T-helper 2 cell treated with Interferon-gamma antibody and Interleukin-4, amounts not matched to agents 5 μg/mL and 100 μg/mL, for 36 hours (primary cell): ENCODE measurements around the gene EVL.
A peak's percentile ranks its signal among the peaks of the same experiment; 100 is the strongest.
"Not testable (repeated sequence)": the region's sequence is repeated elsewhere in the genome, so short reads cannot be mapped to it uniquely, and the experiment has no call there.

Source experiments
- DNase-seq: peaks from one replicate; pipeline ENCODE4 v3.0.0; 2021; ENCODE audit warnings: low spot score
- H3K27ac Mint-ChIP-seq: one replicate; pipeline ENCODE4 v1.8.0; 2021; ENCODE audit warnings: mild to moderate bottlenecking, mixed read lengths
- H3K27me3 Mint-ChIP-seq: one replicate; pipeline ENCODE4 v1.8.0; 2021; ENCODE audit warnings: low read depth, mixed read lengths
- H3K36me3 Mint-ChIP-seq: one replicate; pipeline ENCODE4 v1.8.0; 2021; ENCODE audit warnings: low read depth, mixed read lengths
- H3K4me1 Mint-ChIP-seq: one replicate; pipeline ENCODE4 v1.8.0; 2021; ENCODE audit warnings: low read depth, mixed read lengths
- H3K4me3 Mint-ChIP-seq: one replicate; pipeline ENCODE4 v1.8.0; 2022; ENCODE audit warnings: mild to moderate bottlenecking, moderate library complexity, mixed read lengths
- H3K9me3 Mint-ChIP-seq: one replicate; pipeline ENCODE4 v1.8.0; 2021; ENCODE audit warnings: mixed read lengths

EVL gene

GRCh38 chr14:100065111-100065871, at the start of gene EVL:
Gene EVL (plus strand): TSS chr14:100065422. CDS start chr14:100065501, 79 bp downstream.
- Mint-ChIP-seq H3K36me3 (peaks cover 46% of the 10 kb centered on the region), H3K4me1 (peaks cover 63% of the 10 kb centered on the region), H3K27ac (peak within 1 kb of the TSS; percentile 99), H3K9me3 (no peaks in the 10 kb centered on the region), H3K27me3 (no peaks in the 10 kb centered on the region), H3K4me3 (peak within 1 kb of the TSS; percentile 95)
- DNase-seq: peak; percentile 85

- no peaks in the 10 kb centered on the region for H3K9me3 Mint-ChIP-seq
- H3K27me3 Mint-ChIP-seq: no peaks in the 10 kb centered on the region
- DNase-seq: no peak
- H3K36me3 Mint-ChIP-seq: no peaks in the 10 kb centered on the region
- no peak overlapping the region for H3K4me3 Mint-ChIP-seq
- peaks cover 3% of the 10 kb centered on the region for H3K4me1 Mint-ChIP-seq
- no peak overlapping the region for H3K27ac Mint-ChIP-seq
Observed at GRCh38 chr14:100017553-100017952, 47.7 kb upstream of the EVL start.

- no peaks in the 10 kb centered on the region for H3K27me3 Mint-ChIP-seq
- H3K4me1 Mint-ChIP-seq: no peaks in the 10 kb centered on the region
- no peak overlapping the region for H3K27ac Mint-ChIP-seq
- H3K4me3 Mint-ChIP-seq: no peak overlapping the region
- DNase-seq: no peak
- no peaks in the 10 kb centered on the region for H3K9me3 Mint-ChIP-seq
- H3K36me3 Mint-ChIP-seq: no peaks in the 10 kb centered on the region
Observed at GRCh38 chr14:100018054-100018453, 47.2 kb upstream of the EVL start.

GRCh38 chr14:100018482-100018881, 46.7 kb upstream of the EVL start:
- DNase-seq: no peak
- Mint-ChIP-seq H3K9me3 (no peaks in the 10 kb centered on the region), H3K27me3 (no peaks in the 10 kb centered on the region), H3K27ac (no peak overlapping the region), H3K4me3 (no peak overlapping the region), H3K4me1 (no peaks in the 10 kb centered on the region), H3K36me3 (no peaks in the 10 kb centered on the region)

GRCh38 chr14:100019156-100019744, 46.0 kb upstream of the EVL start:
- no peak overlapping the region for H3K27ac Mint-ChIP-seq
- H3K27me3 Mint-ChIP-seq: no peaks in the 10 kb centered on the region
- no peaks in the 10 kb centered on the region for H3K9me3 Mint-ChIP-seq
- DNase-seq: no peak
- no peaks in the 10 kb centered on the region for H3K36me3 Mint-ChIP-seq
- H3K4me1 Mint-ChIP-seq: no peaks in the 10 kb centered on the region
- H3K4me3 Mint-ChIP-seq: no peak overlapping the region

GRCh38 chr14:100020629-100021028, 44.6 kb upstream of the EVL start:
- peaks cover 10% of the 10 kb centered on the region for H3K4me1 Mint-ChIP-seq
- H3K36me3 Mint-ChIP-seq: no peaks in the 10 kb centered on the region
- no peaks in the 10 kb centered on the region for H3K27me3 Mint-ChIP-seq
- no peak overlapping the region for H3K27ac Mint-ChIP-seq
- no peak for DNase-seq
- H3K9me3 Mint-ChIP-seq: no peaks in the 10 kb centered on the region
- H3K4me3 Mint-ChIP-seq: no peak overlapping the region

- H3K9me3 Mint-ChIP-seq: no peaks in the 10 kb centered on the region
- no peak overlapping the region for H3K4me3 Mint-ChIP-seq
- H3K4me1 Mint-ChIP-seq: peaks cover 10% of the 10 kb centered on the region
- no peak overlapping the region for H3K27ac Mint-ChIP-seq
- no peaks in the 10 kb centered on the region for H3K36me3 Mint-ChIP-seq
- no peak for DNase-seq
- no peaks in the 10 kb centered on the region for H3K27me3 Mint-ChIP-seq
Observed at GRCh38 chr14:100022772-100023451, 42.3 kb upstream of the EVL start.

- Mint-ChIP-seq H3K27me3 (no peaks in the 10 kb centered on the region), H3K4me3 (no peak overlapping the region), H3K36me3 (no peaks in the 10 kb centered on the region), H3K4me1 (peaks cover 12% of the 10 kb centered on the region), H3K9me3 (no peaks in the 10 kb centered on the region), H3K27ac (peak overlapping the region; percentile 41)
- peak; percentile 10 for DNase-seq
Observed at GRCh38 chr14:100025111-100025510, 40.1 kb upstream of the EVL start.

- peaks cover 5% of the 10 kb centered on the region for H3K36me3 Mint-ChIP-seq
- DNase-seq: no peak
Observed at GRCh38 chr14:100027771-100028490, 37.3 kb upstream of the EVL start.

GRCh38 chr14:100028990-100029677, 36.1 kb upstream of the EVL start:
- Mint-ChIP-seq H3K36me3 (peaks cover 5% of the 10 kb centered on the region), H3K27me3 (no peaks in the 10 kb centered on the region), H3K4me1 (peaks cover 20% of the 10 kb centered on the region), H3K9me3 (no peaks in the 10 kb centered on the region), H3K4me3 (no peak overlapping the region), H3K27ac (no peak overlapping the region)
- DNase-seq: no peak

More at GRCh38 chr14:100027771-100028490, 37.3 kb upstream of the EVL start:
- H3K27me3 Mint-ChIP-seq: no peaks in the 10 kb centered on the region
- no peak overlapping the region for H3K4me3 Mint-ChIP-seq
- H3K27ac Mint-ChIP-seq: no peak overlapping the region
- H3K4me1 Mint-ChIP-seq: peaks cover 20% of the 10 kb centered on the region
- H3K9me3 Mint-ChIP-seq: no peaks in the 10 kb centered on the region

GRCh38 chr14:100030006-100030405, 35.2 kb upstream of the EVL start:
- DNase-seq, H3K4me3 Mint-ChIP-seq, H3K27me3 Mint-ChIP-seq, H3K9me3 Mint-ChIP-seq, H3K36me3 Mint-ChIP-seq, H3K27ac Mint-ChIP-seq: not testable (repeated sequence)
- peaks cover 14% of the 10 kb centered on the region for H3K4me1 Mint-ChIP-seq

GRCh38 chr14:100030452-100031153, 34.6 kb upstream of the EVL start:
- Mint-ChIP-seq H3K36me3 (peaks cover 5% of the 10 kb centered on the region), H3K9me3 (no peaks in the 10 kb centered on the region), H3K4me1 (peaks cover 10% of the 10 kb centered on the region), H3K4me3 (no peak overlapping the region), H3K27ac (no peak overlapping the region), H3K27me3 (no peaks in the 10 kb centered on the region)
- DNase-seq: no peak
